ENCODE data around the gene OR52N2. TPM values are rescaled to one million over a fixed set of nuclear protein-coding genes. Genes with fewer than 3 reads are reported as not detected.

The OR52N2 gene
- total and polyA plus RNA-seq, 9 of the 15 experiments (the other 6 are each of a cell fraction or from before 2014, with no cell fraction given), result not detected

DNA sequence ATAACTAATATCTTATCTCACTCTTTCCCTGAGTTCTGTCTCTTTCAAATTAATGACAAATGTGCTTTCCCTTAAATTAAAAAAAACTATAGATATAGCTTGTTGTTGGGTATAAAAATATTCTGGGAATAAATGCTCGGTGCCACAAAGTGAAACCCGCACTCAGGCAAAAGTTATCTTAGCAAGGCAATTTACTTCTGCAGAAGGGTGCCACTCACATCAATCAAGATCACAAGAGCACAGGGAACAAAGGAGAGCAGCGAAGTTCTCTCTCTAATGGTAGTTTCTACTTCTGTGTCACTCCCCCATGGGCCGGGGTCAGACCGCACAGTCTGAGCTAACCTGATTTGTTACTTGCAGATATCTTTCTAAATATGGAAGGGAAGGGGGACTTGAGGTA, 4.7 kb upstream of the OR52N2 start (continued):
- TF ChIP-seq CBX3 (IDR thresholded peaks at IDR 0.05; ENCODE audit: borderline replicate concordance in 1 of 2, low read length in 2 of 2) (peak in 1 of 2 experiments; percentile 71; a peak in 1 of 3 replicates), ZNF507 (tag; conservative IDR thresholded peaks at IDR 0.05) (no peak)

DNA sequence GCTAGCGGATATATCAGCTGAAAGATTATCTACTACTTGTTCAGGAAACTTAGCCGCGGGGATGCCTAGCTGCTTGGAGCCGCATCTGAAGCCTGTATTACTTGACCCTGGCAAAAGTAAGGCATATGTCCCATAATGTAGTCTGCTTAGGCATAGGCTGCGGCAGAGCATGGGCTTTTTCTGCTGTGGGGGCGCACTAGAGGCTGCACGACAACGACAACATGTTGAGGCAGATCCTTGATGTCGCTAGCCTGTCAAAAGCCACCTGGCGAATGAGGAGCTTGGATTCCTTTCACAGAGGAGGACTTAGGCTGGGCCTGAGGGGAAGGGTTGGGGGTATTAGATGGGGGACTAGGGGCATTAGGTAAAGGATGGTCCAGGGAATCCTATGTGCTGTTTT, 1.1 kb upstream of the OR52N2 start:
- WGBS (ENCODE audit: insufficient coverage, low coverage, missing lambda C conversion rate), result 71% methylated on average over 10 of the region's 10 CpGs
- no TSS peak for BruUV-seq (replicated peaks)
- H3K9ac ChIP-seq (ENCODE audit: insufficient read depth in 1 of 2, low read depth in 2 of 2, low read length in 2 of 2), result no peak overlapping the region
- intact Hi-C loops (cut with micrococcal nuclease), result no loop called here
- H2AFZ ChIP-seq (ENCODE audit: low read depth, low read length), result no peak overlapping the region
- H3K27ac ChIP-seq (ENCODE audit: extremely low read depth, low read depth, low read length), result no peak overlapping the region
- ChIA-PET CTCF (ENCODE audit: low intra/inter-chr PET ratio) (no interaction called here), POLR2A (no interaction called here)
- no peaks in the 10 kb centered on the region for H3K36me3 ChIP-seq (ENCODE audit: control insufficient read depth, insufficient read depth, low read length)
- peaks cover 0 to 6% of the 10 kb centered on the region in 2 experiments; a peak in 2 of 5 replicates for H3K4me1 ChIP-seq (replicated peaks in 1 of 2; ENCODE audit: control insufficient read depth in 2 of 2, insufficient read depth in 2 of 2, low read length in 2 of 2)
- no peaks in the 10 kb centered on the region for H4K20me1 ChIP-seq (replicated peaks; ENCODE audit: control insufficient read depth, insufficient read depth, low read length)
- FAIRE-seq (no peak), ATAC-seq (no peak), DNase-seq (ENCODE audit: extremely low read depth in 1 of 4, low spot score in 3 of 4) (no peak)
- no peaks in the 10 kb centered on the region for H3K9me1 ChIP-seq (ENCODE audit: control insufficient read depth, insufficient read depth, low read length)
- H3K9me3 ChIP-seq (replicated peaks; ENCODE audit: control insufficient read depth, insufficient read depth, low read depth, low read length), result peaks cover 24% of the 10 kb centered on the region
- no peak overlapping the region for H3K4me2 ChIP-seq (ENCODE audit: insufficient read depth, low read length)
- in situ Hi-C loops (cut with MboI), result no loop called here
- no peak overlapping the region for H3K4me3 ChIP-seq
- H3K79me2 ChIP-seq (ENCODE audit: control insufficient read depth, insufficient read depth, low read length), result no peaks in the 10 kb centered on the region
- H3K27me3 ChIP-seq (ENCODE audit: control insufficient read depth in 2 of 2, insufficient read depth in 2 of 2, low read length in 2 of 2), result no peaks in the 10 kb centered on the region
- no peak for TF ChIP-seq NCOA4 (IDR thresholded peaks at IDR 0.05; ENCODE audit: partially characterized antibody)
- TF ChIP-seq ZNF263 (CRISPR knock-in tag; IDR thresholded peaks at IDR 0.05; ENCODE audit: borderline replicate concordance), result no peak
- TF ChIP-seq ZNF431 (CRISPR knock-in tag; IDR thresholded peaks at IDR 0.05), result no peak
- TF ChIP-seq NR4A1 (CRISPR knock-in tag; IDR thresholded peaks at IDR 0.05), result no peak
- no peak for TF ChIP-seq NR4A1 (tag; IDR thresholded peaks at IDR 0.05)
- TF ChIP-seq ZNF583 (CRISPR knock-in tag; IDR thresholded peaks at IDR 0.05), result no peak
- TF ChIP-seq RBM15 (IDR thresholded peaks at IDR 0.05; ENCODE audit: insufficient read depth, low read length), result no peak
- TF ChIP-seq RFX5 (IDR thresholded peaks at IDR 0.05; ENCODE audit: low read depth, low read length), result no peak
- TF ChIP-seq, protein P1, sequence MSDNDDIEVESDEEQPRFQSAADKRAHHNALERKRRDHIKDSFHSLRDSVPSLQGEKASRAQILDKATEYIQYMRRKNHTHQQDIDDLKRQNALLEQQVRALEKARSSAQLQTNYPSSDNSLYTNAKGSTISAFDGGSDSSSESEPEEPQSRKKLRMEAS (CRISPR knock-in tag; IDR thresholded peaks at IDR 0.05), result no peak
- no peak for TF ChIP-seq ARHGAP35 (IDR thresholded peaks at IDR 0.05; ENCODE audit: partially characterized antibody)
- TF ChIP-seq ZBTB8A (IDR thresholded peaks at IDR 0.05; ENCODE audit: partially characterized antibody), result no peak
- no peak for TF ChIP-seq MECOM (CRISPR knock-in tag; IDR thresholded peaks at IDR 0.05)
- TF ChIP-seq ZNF717 (CRISPR knock-in tag; IDR thresholded peaks at IDR 0.05), result no peak
- no peak for TF ChIP-seq ZNF217 (CRISPR knock-in tag; IDR thresholded peaks at IDR 0.05)
- TF ChIP-seq, protein P2, sequence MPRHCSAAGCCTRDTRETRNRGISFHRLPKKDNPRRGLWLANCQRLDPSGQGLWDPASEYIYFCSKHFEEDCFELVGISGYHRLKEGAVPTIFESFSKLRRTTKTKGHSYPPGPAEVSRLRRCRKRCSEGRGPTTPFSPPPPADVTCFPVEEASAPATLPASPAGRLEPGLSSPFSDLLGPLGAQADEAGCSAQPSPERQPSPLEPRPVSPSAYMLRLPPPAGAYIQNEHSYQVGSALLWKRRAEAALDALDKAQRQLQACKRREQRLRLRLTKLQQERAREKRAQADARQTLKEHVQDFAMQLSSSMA (CRISPR knock-in tag; IDR thresholded peaks at IDR 0.05), result no peak
- no peak for TF ChIP-seq TBL1XR1 (IDR thresholded peaks at IDR 0.05; ENCODE audit: low read length in 2 of 2)
- TF ChIP-seq CTBP1 (IDR thresholded peaks at IDR 0.05; ENCODE audit: borderline replicate concordance), result no peak
- no peak for TF ChIP-seq SNAPC5 (CRISPR knock-in tag; IDR thresholded peaks at IDR 0.05)
- TF ChIP-seq ZNF324 (CRISPR knock-in tag; IDR thresholded peaks at IDR 0.05), result no peak

All from K562 (cell line).